Omental fat pad (tissue), 4 donors: ENCODE measurements around the gene ERBB4. TPM values are rescaled to one million over a fixed set of nuclear protein-coding genes. Genes with fewer than 3 reads are reported as not detected.

Experiments
- ATAC-seq: fragments of 150-250 bp; one replicate; pipeline ENCODE4 v1.9.1; 2016; ENCODE audit warnings: mild to moderate bottlenecking, moderate library complexity; ENCODE audit not compliant: low FRiP score
- DNase-seq: peaks from one replicate; pipeline ENCODE4 v3.0.0-alpha.2; 2019; ENCODE audit warnings: low spot score
- total RNA-seq, 4 donors: library from RNA; depleted of rRNA; stranded (reverse); fragments of >200 nt; gene quantifications; one replicate each; pipeline ENCODE4 v1.1.0, GENCODE V29; 2016
- TF ChIP-seq, protein P1 (sequence below), 3 donors: fragments of 450-650 bp; IDR thresholded peaks; one replicate each; pipeline ENCODE4 v1.5.1; 2016 to 2017; ENCODE audit warnings: antibody characterized with exemption in 3 of 3, mild to moderate bottlenecking in 3 of 3, moderate library complexity in 2 of 3

Gene ERBB4
- total RNA-seq, 4 donors from 2014 or later = 0.16 to 7.7 (median 2.1) TPM

DNA sequence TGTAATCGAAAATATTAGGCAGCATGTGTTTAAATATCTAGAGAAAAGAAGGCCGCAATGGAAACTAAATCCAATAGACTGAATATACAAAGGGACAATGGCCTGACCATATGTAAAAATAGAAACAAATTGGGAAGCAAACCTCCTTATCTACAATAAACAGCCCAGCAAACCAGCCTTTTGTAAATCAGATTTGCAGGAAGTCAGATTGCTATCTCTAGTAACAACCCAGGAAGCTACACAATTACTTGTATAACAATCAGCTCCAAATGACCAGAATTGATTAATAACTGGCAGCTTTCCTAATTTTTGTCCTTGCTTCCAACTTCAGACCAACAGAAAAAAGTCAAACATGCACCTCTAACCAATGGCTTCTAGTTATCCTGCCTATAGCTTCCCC lies 1122.2 kb downstream of the ERBB4 start:
- ATAC-seq = no peak
- TF ChIP-seq, protein P1, sequence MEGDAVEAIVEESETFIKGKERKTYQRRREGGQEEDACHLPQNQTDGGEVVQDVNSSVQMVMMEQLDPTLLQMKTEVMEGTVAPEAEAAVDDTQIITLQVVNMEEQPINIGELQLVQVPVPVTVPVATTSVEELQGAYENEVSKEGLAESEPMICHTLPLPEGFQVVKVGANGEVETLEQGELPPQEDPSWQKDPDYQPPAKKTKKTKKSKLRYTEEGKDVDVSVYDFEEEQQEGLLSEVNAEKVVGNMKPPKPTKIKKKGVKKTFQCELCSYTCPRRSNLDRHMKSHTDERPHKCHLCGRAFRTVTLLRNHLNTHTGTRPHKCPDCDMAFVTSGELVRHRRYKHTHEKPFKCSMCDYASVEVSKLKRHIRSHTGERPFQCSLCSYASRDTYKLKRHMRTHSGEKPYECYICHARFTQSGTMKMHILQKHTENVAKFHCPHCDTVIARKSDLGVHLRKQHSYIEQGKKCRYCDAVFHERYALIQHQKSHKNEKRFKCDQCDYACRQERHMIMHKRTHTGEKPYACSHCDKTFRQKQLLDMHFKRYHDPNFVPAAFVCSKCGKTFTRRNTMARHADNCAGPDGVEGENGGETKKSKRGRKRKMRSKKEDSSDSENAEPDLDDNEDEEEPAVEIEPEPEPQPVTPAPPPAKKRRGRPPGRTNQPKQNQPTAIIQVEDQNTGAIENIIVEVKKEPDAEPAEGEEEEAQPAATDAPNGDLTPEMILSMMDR (IDR thresholded peaks at IDR 0.05) = no peak

DNA sequence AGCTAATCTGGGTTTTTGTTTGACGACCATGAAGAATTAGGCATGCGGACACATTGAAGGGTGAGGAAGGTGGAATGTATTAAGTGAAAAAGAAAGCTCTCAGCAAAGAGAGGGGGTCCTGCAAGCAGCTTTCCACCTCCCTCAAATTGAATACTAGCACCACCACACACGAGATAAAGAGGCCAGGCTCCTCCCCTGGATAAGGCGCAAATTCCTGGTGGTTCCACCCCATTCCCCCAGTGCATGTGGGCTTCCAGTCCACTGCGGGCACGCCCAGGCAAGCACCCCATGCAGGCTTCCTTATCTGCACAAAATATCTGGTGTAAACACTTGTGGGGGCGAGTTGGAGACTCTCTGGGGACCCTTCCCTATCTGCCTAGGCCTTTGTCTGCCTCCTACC lies 1124.9 kb downstream of the ERBB4 start:
- TF ChIP-seq, protein P1 (IDR thresholded peaks at IDR 0.05) = no peak
- ATAC-seq (no peak), DNase-seq (no peak)

More for the DNA sequence above, 1122.2 kb downstream of the ERBB4 start:
- no peak for DNase-seq

DNA sequence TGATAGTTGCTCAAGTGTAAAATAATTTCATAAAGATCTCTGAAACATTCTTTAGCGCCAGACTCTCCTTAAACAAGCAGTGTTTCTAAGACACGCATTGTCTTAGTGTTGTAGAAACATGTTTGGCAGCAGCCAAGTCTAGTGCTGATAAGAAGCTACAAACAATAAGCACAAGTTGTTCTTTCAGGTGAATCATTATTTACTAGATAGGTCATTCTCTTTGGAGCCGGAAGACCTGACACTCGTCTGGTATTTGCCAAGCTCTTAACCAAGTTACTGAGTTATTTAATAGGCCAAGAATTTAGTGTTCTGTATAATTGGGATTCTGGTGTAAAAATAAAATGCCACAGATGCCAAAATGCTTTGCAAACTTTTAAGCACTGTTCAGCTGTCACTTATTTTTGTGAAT lies 1130.1 kb downstream of the ERBB4 start:
- ATAC-seq (peak; percentile 57), DNase-seq (no peak)
- TF ChIP-seq, protein P1 (IDR thresholded peaks at IDR 0.05) = no peak

- no peak for ATAC-seq
- TF ChIP-seq, protein P1 (IDR thresholded peaks at IDR 0.05) = no peak
- no peak for DNase-seq
These were observed 1131.5 kb downstream of the ERBB4 start for GRCh38 chr2:211407076-211407475.

DNA sequence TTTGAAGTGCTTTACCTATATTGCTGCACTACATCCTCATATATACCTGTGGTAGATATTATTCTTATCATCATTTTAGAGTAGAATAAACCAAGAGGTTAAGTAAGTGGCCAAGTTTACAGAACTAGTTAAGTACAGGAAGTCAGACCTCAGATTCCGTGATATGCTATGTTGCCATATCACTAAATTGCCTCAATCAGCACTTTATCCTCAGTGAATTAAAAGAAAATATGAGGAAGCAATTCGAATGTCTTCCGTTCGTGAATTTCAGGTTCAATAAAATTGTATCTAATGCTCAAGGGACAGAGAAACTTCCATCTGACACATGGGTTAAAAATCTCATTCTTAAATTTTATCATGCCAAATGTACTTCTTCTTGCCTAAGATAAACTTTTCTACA lies 1133.6 kb downstream of the ERBB4 start:
- DNase-seq (no peak), ATAC-seq (no peak)
- TF ChIP-seq, protein P1 (IDR thresholded peaks at IDR 0.05) = no peak

GRCh38 chr2:211404098-211404497 lies 1134.5 kb downstream of the ERBB4 start:
- DNase-seq = no peak
- TF ChIP-seq, protein P1 (IDR thresholded peaks at IDR 0.05) = no peak

DNA sequence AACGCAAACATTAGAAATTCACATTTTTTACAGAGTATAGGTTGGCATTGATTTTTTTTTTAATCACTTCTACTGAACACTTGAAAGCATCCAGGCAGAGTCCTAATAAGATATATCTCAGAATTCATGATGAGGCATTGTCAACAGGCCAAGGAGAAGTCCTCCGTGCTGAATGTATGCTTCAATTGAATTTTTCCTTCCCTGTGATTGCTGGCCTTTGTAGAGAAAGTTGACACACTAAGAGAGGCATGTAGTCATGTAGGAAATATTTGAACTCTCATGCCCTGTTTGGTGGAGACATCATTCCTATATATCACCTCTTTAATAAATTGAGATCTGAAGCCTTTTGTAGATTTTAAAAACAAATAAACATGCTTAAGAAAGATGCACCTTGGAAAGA lies 1137.3 kb downstream of the ERBB4 start:
- TF ChIP-seq, protein P1 (IDR thresholded peaks at IDR 0.05) = no peak
- no peak for ATAC-seq
- DNase-seq = no peak

More at GRCh38 chr2:211404098-211404497, 1134.5 kb downstream of the ERBB4 start:
- no peak for ATAC-seq
